Trophoblast cell (in vitro differentiated cells and primary cell): ENCODE results near the gene RHOBTB3.
A peak's percentile ranks its signal among the peaks of the same experiment; 100 is the strongest.

Source experiments
- DNase-seq, 2 donors: peaks; one replicate each; pipeline ENCODE4 v3.0.0-alpha.2; 2016
- H2AFZ ChIP-seq: 2 replicates; pipeline ENCODE4 v1.6.1; 2013; ENCODE audit warnings: low read length, moderate library complexity, mild to moderate bottlenecking; ENCODE audit not compliant: insufficient read depth, poor library complexity
- H2AK5ac ChIP-seq: 2 replicates; pipeline ENCODE4 v1.6.1; 2013; ENCODE audit warnings: mild to moderate bottlenecking, low read length
- H2BK120ac ChIP-seq: 2 replicates; pipeline ENCODE4 v1.6.1; 2013; ENCODE audit warnings: low read length, mild to moderate bottlenecking, moderate library complexity; ENCODE audit not compliant: insufficient read depth, poor library complexity
- H2BK12ac ChIP-seq: 2 replicates; pipeline ENCODE4 v1.6.1; 2013; ENCODE audit warnings: mild to moderate bottlenecking, low read length, moderate library complexity
- H2BK5ac ChIP-seq: 2 replicates; pipeline ENCODE4 v1.6.1; 2013; ENCODE audit warnings: low read length, low read depth, moderate library complexity, mild to moderate bottlenecking; ENCODE audit not compliant: poor library complexity
- H3K14ac ChIP-seq: 2 replicates; pipeline ENCODE4 v1.6.1; 2013; ENCODE audit warnings: mild to moderate bottlenecking, low read length
- H3K18ac ChIP-seq: 2 replicates; pipeline ENCODE4 v1.6.1; 2013; ENCODE audit warnings: mild to moderate bottlenecking, low read length
- H3K23ac ChIP-seq: 2 replicates; pipeline ENCODE4 v1.6.1; 2013; ENCODE audit warnings: low read length
- H3K27ac ChIP-seq: 2 replicates; pipeline ENCODE4 v1.5.1; 2013; ENCODE audit warnings: low read depth, mild to moderate bottlenecking, inconsistent platforms, low read length, moderate library complexity
- H3K27me3 ChIP-seq: 2 replicates; pipeline ENCODE4 v1.6.1; 2013; ENCODE audit warnings: inconsistent platforms, mild to moderate bottlenecking, low read length, moderate library complexity; ENCODE audit not compliant: insufficient read depth
- H3K36me3 ChIP-seq, 2 experiments: 1 replicate in 1 of 2; 2 replicates in 1 of 2; pipeline ENCODE4 v1.6.1; 2013; ENCODE audit warnings: low read length in 2 of 2, mild to moderate bottlenecking in 2 of 2, moderate library complexity in 1 of 2; ENCODE audit not compliant: insufficient read depth in 2 of 2, control insufficient read depth in 1 of 2
- H3K4ac ChIP-seq: 2 replicates; pipeline ENCODE4 v1.6.1; 2013; ENCODE audit warnings: low read depth, mild to moderate bottlenecking, low read length, moderate library complexity
- H3K4me1 ChIP-seq, 2 experiments: 1 replicate in 1 of 2; 2 replicates in 1 of 2; pipeline ENCODE4 v1.6.1; 2013; ENCODE audit warnings: low read length in 2 of 2, mild to moderate bottlenecking in 2 of 2, moderate library complexity in 1 of 2; ENCODE audit not compliant: insufficient read depth in 2 of 2, control insufficient read depth in 1 of 2
- H3K4me2 ChIP-seq: 2 replicates; pipeline ENCODE4 v1.6.1; 2013; ENCODE audit warnings: inconsistent platforms, mild to moderate bottlenecking, low read length, moderate library complexity
- H3K4me3 ChIP-seq: 2 replicates; pipeline ENCODE4 v1.5.1; 2013; ENCODE audit warnings: mild to moderate bottlenecking, low read depth, low read length, inconsistent platforms
- H3K79me1 ChIP-seq: one replicate; pipeline ENCODE4 v1.6.1; 2013; ENCODE audit warnings: low read length
- H3K79me2 ChIP-seq: 2 replicates; pipeline ENCODE4 v1.6.1; 2013; ENCODE audit warnings: low read length, mild to moderate bottlenecking; ENCODE audit not compliant: control insufficient read depth, insufficient read depth, poor library complexity
- H3K9ac ChIP-seq: 2 replicates; pipeline ENCODE4 v1.6.1; 2013; ENCODE audit warnings: mild to moderate bottlenecking, low read length
- H3K9me3 ChIP-seq: 2 replicates; pipeline ENCODE4 v1.6.1; 2013; ENCODE audit warnings: low read depth, mild to moderate bottlenecking, control low read depth, inconsistent platforms, low read length; ENCODE audit not compliant: insufficient read depth
- H4K12ac ChIP-seq: 2 replicates; pipeline ENCODE4 v1.6.1; 2013; ENCODE audit warnings: low read depth, mild to moderate bottlenecking, low read length, moderate library complexity
- H4K8ac ChIP-seq: 2 replicates; pipeline ENCODE4 v1.6.1; 2013; ENCODE audit warnings: low read depth, mild to moderate bottlenecking, low read length, moderate library complexity
- H4K91ac ChIP-seq: one replicate; pipeline ENCODE4 v1.6.1; 2013; ENCODE audit warnings: low read depth, mild to moderate bottlenecking, low read length, moderate library complexity
- WGBS: extraction: QIAGEN DNeasy Blood & Tissue Kit; methylation state at CpG from one replicate; pipeline ENCODE4 v1.1.7; 2013; ENCODE audit warnings: missing lambda C conversion rate; ENCODE audit not compliant: insufficient read length, insufficient coverage; ENCODE audit errors: extremely low coverage; 5-methylcytosine and 5-hydroxymethylcytosine counted together

Gene RHOBTB3

DNA sequence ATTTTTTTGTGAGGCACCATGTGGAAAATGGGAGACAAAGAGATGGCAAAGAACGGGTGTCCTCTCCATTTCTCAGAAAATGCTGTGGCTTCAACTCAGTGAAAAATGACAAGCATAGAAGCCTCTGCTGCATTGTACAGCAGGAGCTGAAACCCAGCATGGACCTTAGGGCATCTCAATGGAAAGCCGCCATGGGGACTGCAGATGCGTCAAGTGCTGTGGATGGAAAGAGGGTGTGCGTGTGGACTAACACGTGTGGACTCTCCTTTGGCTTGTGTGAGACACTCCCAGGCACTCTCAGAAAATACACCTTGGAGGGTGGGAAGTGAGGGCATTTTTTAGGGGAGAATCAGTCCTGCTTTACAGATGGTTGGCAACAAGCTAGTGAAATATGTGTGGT is 93.6 kb downstream of the RHOBTB3 start:
- no CpG with 5 or more reads among the region's 5 CpGs for WGBS
- Histone ChIP-seq H3K4me3 (no peak overlapping the region), H3K4ac (no peak overlapping the region), H3K23ac (no peak overlapping the region), H4K8ac (no peak overlapping the region), H2AFZ (no peak overlapping the region), H3K4me2 (no peak overlapping the region), H4K91ac (no peak overlapping the region), H3K27me3 (no peaks in the 10 kb centered on the region), H4K12ac (no peak overlapping the region), H3K79me1 (peaks cover 2% of the 10 kb centered on the region), H2BK12ac (no peak overlapping the region), H3K4me1 (peaks cover 13 to 18% of the 10 kb centered on the region in 2 experiments), H3K9me3 (no peaks in the 10 kb centered on the region), H2BK5ac (no peak overlapping the region), H3K14ac (no peak overlapping the region), H3K36me3 (no peaks in the 10 kb centered on the region), H2AK5ac (no peak overlapping the region), H3K9ac (no peak overlapping the region), H3K18ac (no peak overlapping the region), H2BK120ac (peak overlapping the region; percentile 21), H3K79me2 (peaks cover 2% of the 10 kb centered on the region), H3K27ac (no peak overlapping the region)
- no peak for DNase-seq

DNA sequence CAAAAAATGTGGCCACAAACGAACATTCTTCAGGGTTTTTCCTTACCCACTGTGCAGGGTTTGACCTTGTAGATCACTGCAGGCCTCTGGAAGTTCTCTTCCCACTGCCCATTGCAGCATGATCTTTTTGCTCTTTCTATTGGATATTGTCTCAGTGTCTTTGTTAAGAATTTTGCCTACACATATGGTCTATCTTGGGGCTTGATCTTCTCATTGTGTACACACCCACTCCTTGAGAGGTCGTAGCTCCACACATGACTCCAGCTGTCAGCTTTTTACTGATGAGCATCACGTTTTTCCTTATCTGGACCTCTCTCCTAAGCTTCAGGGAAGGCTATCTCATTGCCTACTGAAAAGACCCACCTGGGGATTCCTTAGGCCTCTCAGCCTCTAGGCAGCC is 94.4 kb downstream of the RHOBTB3 start:
- Histone ChIP-seq H3K18ac (no peak overlapping the region), H3K79me1 (peaks cover 2% of the 10 kb centered on the region), H2BK5ac (no peak overlapping the region), H3K79me2 (peaks cover 2% of the 10 kb centered on the region), H4K8ac (no peak overlapping the region), H2AFZ (no peak overlapping the region), H3K9me3 (no peaks in the 10 kb centered on the region), H2BK120ac (no peak overlapping the region), H3K27ac (no peak overlapping the region), H2AK5ac (no peak overlapping the region), H2BK12ac (no peak overlapping the region), H3K14ac (no peak overlapping the region), H4K91ac (no peak overlapping the region), H3K9ac (no peak overlapping the region), H4K12ac (no peak overlapping the region), H3K4me3 (no peak overlapping the region), H3K4ac (no peak overlapping the region), H3K4me2 (no peak overlapping the region), H3K27me3 (no peaks in the 10 kb centered on the region), H3K4me1 (peaks cover 13 to 18% of the 10 kb centered on the region in 2 experiments), H3K23ac (no peak overlapping the region), H3K36me3 (no peaks in the 10 kb centered on the region)
- WGBS = no CpG with 5 or more reads among the region's 3 CpGs
- no peak for DNase-seq

DNA sequence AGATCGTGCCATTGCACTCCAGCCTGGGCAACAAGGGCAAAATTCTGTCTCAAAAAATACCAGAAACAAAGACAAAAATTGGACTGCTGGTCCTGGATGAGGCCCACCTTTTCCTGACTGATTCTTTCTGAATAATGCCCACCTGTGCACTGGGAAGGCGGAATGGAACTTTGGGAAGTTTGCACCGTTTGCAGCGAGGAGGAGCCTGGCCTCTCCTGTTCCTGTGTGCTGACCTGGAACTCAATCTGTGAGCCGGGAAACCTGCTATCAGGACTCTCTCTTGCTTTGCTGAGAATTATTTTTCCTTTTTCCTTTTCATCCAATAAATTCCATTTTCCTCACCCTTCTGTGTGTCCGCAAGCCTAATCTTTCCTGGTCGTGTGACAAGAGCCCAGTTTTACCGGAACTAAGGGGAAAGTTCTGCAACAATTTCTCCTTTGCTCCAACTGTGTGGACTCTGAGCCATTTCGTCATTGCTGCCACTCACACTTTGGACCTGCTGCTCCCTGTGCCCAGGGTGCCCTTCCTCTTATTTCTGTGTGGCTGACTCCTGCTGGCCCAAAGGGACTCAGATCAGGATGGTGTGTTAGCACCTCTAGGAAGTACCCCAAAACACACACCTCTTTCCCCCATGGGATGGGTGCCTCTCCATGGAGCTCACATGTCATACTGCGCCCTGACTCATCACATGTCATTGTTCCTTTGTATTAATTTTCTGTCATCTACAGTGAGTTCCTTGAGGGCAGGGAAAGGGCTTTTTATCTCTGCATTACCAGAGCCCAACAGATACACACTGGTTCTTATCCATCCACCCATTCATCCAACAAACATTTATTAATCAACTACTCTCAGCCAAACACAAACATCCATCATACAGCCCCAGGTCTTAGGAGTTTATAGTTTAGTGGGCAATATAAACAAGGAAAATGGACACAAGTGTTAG is 96.1 kb downstream of the RHOBTB3 start:
- Histone ChIP-seq H3K36me3 (no peaks in the 10 kb centered on the region), H4K8ac (no peak overlapping the region), H3K4ac (no peak overlapping the region), H3K9ac (no peak overlapping the region), H3K4me2 (no peak overlapping the region), H2AFZ (no peak overlapping the region), H2BK5ac (no peak overlapping the region), H3K9me3 (no peaks in the 10 kb centered on the region), H3K18ac (no peak overlapping the region), H3K23ac (no peak overlapping the region), H3K14ac (no peak overlapping the region), H4K91ac (no peak overlapping the region), H2BK120ac (no peak overlapping the region), H3K27me3 (no peaks in the 10 kb centered on the region), H4K12ac (no peak overlapping the region), H2BK12ac (no peak overlapping the region), H2AK5ac (no peak overlapping the region), H3K79me1 (peaks cover 2% of the 10 kb centered on the region), H3K79me2 (no peaks in the 10 kb centered on the region), H3K4me1 (peaks cover 7 to 11% of the 10 kb centered on the region in 2 experiments), H3K27ac (no peak overlapping the region), H3K4me3 (no peak overlapping the region)
- no CpG with 5 or more reads among the region's 10 CpGs for WGBS
- no peak for DNase-seq

DNA sequence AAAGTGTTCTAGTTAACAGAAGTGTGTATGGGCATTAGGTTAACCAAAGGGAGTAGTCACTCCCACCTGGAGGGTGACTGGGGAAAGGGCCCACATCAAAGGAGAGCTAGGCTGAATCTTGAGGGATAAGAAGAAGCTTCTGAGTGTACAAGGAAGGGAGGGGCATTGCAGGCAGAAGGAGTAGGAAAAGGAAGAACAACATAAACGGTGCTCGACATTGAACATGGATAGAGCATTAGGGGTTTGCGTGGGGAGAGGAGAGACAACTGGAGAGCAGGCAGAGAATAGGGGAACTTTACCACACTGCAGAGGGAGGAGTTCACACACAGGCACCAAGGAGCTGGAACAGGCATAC is 96.7 kb downstream of the RHOBTB3 start:
- H2BK12ac ChIP-seq = no peak overlapping the region

More for the DNA sequence above, 96.7 kb downstream of the RHOBTB3 start:
- Histone ChIP-seq H3K4me3 (no peak overlapping the region), H2BK120ac (no peak overlapping the region), H2AFZ (no peak overlapping the region), H3K23ac (no peak overlapping the region), H3K9ac (no peak overlapping the region), H3K4me2 (no peak overlapping the region), H4K12ac (no peak overlapping the region), H3K79me1 (peaks cover 2% of the 10 kb centered on the region), H3K4me1 (peaks cover 7 to 11% of the 10 kb centered on the region in 2 experiments), H3K18ac (no peak overlapping the region), H2BK5ac (no peak overlapping the region), H3K9me3 (no peaks in the 10 kb centered on the region), H3K27me3 (no peaks in the 10 kb centered on the region), H3K27ac (no peak overlapping the region), H3K79me2 (no peaks in the 10 kb centered on the region), H4K8ac (no peak overlapping the region), H3K14ac (no peak overlapping the region), H4K91ac (no peak overlapping the region), H3K4ac (no peak overlapping the region), H3K36me3 (no peaks in the 10 kb centered on the region), H2AK5ac (no peak overlapping the region)
- WGBS = no CpG with 5 or more reads among the region's 3 CpGs
- DNase-seq = no peak
